Jurkat, Clone E6-1 (cell line): ENCODE measurements around the gene FARP2.
A peak's percentile ranks its signal among the peaks of the same experiment; 100 is the strongest.
"Not testable (repeated sequence)": the region's sequence is repeated elsewhere in the genome, so short reads cannot be mapped to it uniquely, and the experiment has no call there.

Experiments used
- DNase-seq: peaks from one replicate; pipeline ENCODE4 v3.0.0-alpha.2; 2011; ENCODE audit warnings: low read depth, low spot score
- H3K4me3 ChIP-seq: 2 replicates; pipeline ENCODE4 v1.5.1; 2011; ENCODE audit warnings: mild to moderate bottlenecking, low read length, control low read depth, moderate library complexity

Gene FARP2

DNA sequence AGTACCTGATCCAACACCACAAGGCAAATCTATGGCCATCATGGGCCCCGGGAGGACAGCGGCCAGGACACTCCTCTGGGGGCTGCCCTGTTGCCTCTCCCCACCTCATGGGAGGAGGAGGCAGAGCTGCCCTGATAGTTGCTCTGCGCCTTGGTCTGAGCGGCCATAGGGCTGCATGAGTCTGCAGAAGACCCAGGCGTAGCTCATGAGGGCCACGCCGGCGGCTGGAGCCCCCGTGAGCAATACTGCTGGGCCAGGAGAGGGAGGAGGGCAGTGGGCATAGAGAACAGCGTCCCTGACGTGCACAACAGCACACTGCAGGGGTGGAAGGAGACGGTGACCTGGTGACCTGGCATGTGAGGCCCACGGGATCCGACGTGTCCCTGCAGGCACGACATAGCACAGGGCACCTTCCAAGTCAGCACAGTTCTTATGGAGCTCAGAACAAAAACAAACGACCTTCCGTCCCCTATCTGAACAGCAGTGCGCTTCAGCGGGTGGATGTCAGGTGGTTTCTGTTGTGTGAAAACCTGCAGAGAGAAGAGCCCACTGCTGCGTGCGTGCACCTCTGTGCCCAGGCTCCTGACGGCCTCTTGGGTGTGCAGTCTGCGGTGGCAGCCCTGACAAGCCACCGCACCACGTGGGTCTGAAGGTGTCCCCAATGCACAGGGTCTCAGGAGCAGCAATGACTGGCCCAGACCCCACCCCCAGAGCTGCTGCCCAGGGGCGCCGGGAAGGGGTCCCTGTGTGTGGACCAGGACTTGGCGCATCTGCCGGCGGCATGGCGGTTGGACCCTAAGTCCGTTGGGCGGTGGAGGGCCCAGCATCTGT is 139.3 kb downstream of the FARP2 start:
- no peak overlapping the region for H3K4me3 ChIP-seq
- DNase-seq: no peak

DNA sequence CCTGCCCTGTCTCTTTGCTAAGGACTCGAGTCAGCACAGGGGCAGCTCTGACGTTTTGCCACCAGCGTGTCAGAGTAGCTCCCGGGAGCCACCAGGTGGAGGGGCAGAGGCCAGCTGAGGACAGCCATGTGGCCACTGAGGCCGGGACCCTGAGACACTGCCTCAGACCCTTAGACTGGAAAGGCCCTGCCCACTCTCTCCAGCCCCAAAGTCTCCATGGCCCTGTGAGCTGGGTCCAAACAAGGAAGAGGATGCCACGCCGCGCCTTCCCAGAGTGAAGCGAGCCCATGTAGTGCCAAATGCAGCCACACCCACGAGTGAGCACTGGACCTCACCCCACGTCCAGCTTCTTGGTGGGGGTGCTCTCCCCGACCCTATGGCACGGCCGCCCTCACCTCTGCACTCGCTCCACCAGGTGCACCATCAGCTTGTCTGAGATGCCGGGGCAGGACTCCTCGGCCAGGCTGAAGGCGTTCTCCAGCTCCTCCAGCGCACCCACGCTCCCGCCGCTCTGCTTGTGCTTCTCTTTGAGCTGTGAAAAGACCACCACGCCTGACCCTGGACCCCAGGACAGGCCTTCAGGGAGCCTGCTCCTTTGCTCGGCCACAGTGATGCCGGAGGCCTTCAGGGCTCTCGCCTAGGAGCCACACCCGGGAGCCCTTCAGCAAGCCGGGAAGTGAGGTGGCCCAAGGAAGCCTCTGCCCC is 140.1 kb downstream of the FARP2 start:
- DNase-seq: no peak

DNA sequence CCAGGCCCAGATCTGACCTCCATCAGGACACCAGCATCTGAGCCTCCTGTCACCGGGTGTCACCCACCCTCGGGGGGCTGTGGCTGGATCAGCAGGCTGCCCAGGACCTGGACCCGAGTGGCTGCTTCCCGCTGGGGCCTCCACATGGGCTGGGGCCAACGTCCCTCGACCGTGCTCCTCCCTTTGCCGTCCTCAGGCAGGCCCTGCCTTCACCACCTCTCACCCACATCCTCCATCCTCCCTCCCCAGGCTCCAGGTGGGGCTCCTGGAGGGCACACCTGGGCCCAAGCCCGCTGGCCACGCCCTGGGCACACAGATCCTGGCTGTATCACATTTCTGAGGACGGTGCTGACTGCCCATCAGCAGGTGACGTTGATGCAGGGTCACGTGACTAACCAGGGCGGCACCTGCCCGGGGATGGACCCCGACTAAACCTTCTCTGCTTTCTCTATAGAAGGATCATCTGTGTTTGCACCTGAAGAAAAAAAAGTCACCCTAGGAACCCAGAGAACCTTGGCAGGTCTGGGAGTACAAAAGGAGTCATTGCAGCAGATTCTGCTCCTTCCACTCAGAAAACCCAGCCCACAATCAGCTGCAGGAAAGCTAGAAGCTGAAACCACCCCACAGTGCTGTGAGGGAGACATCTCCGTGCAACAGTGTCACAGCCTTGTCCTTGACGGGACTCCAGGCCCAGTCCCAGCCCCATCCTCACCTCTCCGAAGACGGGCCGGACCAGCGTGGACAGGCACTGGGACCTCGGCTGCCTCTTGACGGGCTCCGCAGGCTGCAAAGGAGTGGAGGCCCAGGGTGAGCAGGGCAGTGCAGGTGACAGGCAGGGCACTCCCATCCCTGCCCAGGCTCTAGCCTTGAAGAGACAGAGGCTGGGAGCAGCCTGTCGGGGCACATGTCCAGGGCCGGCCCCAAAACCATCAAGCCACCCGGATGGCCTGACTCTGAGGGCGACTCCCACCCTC is 141.1 kb downstream of the FARP2 start:
- no peak overlapping the region for H3K4me3 ChIP-seq
- no peak for DNase-seq

More for the DNA sequence above, 140.1 kb downstream of the FARP2 start:
- H3K4me3 ChIP-seq: no peak overlapping the region

- H3K4me3 ChIP-seq: no peak overlapping the region
- DNase-seq: no peak
Measured at GRCh38 chr2:241498115-241499070, 142.3 kb downstream of the FARP2 start.

- H3K4me3 ChIP-seq: no peak overlapping the region
- no peak for DNase-seq
Measured at GRCh38 chr2:241499146-241499965, 143.3 kb downstream of the FARP2 start.

- no peak for DNase-seq
- H3K4me3 ChIP-seq: no peak overlapping the region
Measured at GRCh38 chr2:241500016-241500415, 143.9 kb downstream of the FARP2 start.

GRCh38 chr2:241500431-241500975 is 144.4 kb downstream of the FARP2 start:
- DNase-seq: no peak
- H3K4me3 ChIP-seq: no peak overlapping the region

GRCh38 chr2:241501099-241501541 is 145.0 kb downstream of the FARP2 start:
- DNase-seq: no peak

DNA sequence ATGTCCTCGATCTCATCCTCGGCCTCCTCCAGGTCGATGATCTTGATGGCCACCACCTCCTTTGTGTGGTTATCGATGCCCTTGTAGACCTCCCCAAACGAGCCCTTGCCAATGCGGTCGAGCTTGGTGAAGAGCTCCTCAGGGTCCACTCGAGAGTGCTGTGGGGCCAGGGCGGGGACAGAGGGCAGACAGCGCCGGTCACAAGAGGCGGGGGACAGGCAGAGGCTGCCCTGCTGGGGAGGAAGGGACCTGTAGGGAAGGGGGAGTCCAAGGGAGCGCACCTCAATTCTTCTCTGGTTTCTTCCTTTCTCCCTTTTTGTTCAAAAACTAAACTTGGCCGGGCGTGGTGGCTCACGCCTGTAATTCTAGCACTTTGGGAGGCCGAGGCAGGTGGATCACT is 145.5 kb downstream of the FARP2 start:
- no peak for DNase-seq

More at GRCh38 chr2:241501099-241501541, 145.0 kb downstream of the FARP2 start:
- H3K4me3 ChIP-seq: no peak overlapping the region

GRCh38 chr2:241502281-241502680 is 146.2 kb downstream of the FARP2 start:
- no peak overlapping the region for H3K4me3 ChIP-seq
- no peak for DNase-seq

More for the DNA sequence above, 145.5 kb downstream of the FARP2 start:
- no peak overlapping the region for H3K4me3 ChIP-seq

DNA sequence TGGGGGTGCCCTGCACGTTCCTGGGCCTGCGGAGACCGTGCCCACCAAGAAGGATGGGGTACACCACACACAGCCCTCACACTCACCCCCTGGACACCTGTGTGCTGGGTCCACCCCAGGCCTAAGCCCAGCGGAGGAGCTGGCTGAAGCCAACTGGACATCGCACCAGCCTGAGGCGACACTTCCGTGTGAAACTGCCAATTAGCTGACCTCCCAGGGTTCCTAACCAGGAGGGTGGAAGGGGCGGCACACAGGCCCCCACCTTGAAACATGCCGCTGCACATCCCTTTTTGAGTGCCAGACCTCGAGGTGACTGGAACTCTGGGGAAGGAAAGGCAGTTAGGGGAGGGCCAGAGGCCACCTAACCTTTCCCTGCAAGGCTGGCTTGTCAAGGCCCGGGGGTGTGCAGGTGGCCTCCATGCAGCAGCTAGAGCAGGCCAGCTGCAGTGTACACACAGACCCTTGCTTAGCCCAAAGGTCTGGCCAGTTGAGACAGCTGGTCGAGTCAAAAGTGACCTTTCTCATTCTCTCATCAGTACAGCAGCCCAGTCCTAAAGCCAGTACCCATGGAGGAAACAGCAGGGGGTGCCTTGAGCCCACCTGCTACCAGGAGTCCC is 147.8 kb downstream of the FARP2 start:
- DNase-seq: no peak
- no peak overlapping the region for H3K4me3 ChIP-seq

DNA sequence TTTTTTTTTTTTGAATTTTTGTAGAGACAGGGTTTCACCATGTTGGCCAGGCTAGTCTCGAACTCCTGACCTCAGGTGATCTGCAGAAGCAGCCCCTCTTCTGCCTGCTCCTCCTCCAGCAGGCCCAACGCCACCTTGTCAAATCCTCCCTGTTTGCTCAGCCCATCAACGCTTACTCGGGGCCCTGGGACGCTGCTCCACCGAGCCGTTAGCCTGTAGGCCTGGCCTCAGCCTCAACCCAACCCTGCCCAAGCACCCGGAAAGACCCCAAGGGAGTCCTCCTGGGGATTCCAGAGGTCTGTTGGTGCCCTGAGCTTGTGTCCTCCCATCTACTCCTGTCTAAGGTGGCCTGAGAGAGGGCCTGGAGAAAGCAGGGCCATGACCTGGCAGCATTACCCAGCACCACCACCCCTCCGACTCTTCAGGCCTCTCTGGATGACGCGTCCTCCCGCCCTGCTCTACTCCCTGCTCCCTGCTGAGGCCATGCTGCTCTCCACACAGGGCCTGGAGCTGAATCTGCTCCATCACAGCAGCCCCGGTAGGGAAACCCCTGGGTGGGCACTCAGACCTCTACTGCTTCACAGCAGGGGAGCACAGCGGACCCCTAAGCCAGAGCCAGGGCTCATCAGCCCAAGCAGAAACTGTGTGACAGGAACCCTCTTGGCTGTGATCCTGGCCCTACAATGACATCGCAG is 149.1 kb downstream of the FARP2 start:
- no peak for DNase-seq
- H3K4me3 ChIP-seq: no peak overlapping the region

GRCh38 chr2:241505781-241506201 is 149.7 kb downstream of the FARP2 start:
- no peak overlapping the region for H3K4me3 ChIP-seq
- no peak for DNase-seq

DNA sequence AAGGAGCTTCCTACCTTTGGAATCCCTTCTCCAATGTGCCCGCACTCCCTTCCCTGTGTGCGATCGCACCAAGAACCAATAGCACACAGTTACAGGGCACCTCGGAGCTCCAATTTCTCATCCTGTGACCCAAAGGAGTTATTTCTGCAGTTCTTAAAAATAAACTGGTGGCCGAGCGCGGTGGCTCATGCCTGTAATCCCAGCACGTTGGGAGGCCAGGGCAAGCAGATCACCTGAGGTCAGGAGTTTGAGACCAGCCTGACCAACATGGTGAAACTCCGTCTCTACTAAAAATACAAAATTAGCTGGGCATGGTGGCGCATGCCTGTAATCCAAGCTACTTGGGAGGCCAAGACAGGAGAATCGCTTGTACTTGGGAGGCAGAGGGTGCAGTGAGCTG is 150.2 kb downstream of the FARP2 start:
- not testable (repeated sequence) for H3K4me3 ChIP-seq, DNase-seq

DNA sequence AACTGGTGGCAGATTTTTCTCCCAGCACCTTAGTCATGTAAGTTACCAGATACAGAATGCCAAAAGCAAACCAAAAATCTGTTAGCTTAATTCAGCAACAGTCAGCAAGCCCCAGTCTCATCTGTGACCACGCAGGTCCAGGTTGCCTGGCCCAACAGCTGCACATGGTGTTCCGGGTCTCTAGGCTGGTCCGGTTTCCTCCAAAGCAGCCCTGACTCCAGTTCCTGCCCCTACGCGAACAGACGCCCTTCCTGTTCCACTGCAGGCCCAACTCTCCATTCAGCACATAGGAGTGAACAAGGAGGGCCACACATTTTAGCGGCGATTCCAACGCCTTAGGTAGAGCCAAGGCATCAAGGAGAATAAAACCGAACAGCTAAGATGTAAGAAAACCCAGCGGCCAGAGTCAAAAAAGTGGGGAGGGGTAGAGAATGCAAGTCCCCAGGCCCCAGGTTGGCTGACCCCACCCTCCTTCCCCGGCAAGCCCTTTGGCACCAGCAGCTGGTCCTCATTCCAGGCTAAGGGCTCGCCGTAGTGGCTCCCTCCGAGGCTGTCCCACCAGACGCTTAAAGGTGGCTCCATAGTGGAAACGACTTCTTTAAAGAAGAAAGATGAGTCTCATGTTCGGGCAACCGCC is 150.8 kb downstream of the FARP2 start:
- DNase-seq: no peak
- H3K4me3 ChIP-seq: peak overlapping the region; percentile 79
